RWPE2 (cell line): ENCODE data around the gene IL22RA1.

ENCODE experiments used
- ATAC-seq: fragments of 200-7000 bp; cut with Tn5 transposase; 3 replicates; pipeline ENCODE4 v1.9.1; 2021; ENCODE audit warnings: low read depth
- DNase-seq: peaks from one replicate; pipeline ENCODE4 v3.0.0-alpha.2; 2020; ENCODE audit warnings: low spot score
- H3K27ac ChIP-seq: fragments of 450-650 bp; 2 replicates; pipeline ENCODE4 v1.5.1; 2017; ENCODE audit warnings: mild to moderate bottlenecking; ENCODE audit not compliant: poor library complexity, severe bottlenecking
- H3K27me3 ChIP-seq: fragments of 250-450 bp; sonication (Bioruptor Pico); 2 replicates; pipeline ENCODE4 v1.5.1; 2021; ENCODE audit warnings: mild to moderate bottlenecking, moderate library complexity; ENCODE audit not compliant: insufficient read depth, poor library complexity, severe bottlenecking
- H3K36me3 ChIP-seq: fragments of 250-450 bp; sonication (Bioruptor Pico); 2 replicates; pipeline ENCODE4 v1.5.1; 2020; ENCODE audit warnings: low read depth, mild to moderate bottlenecking, moderate library complexity
- H3K4me1 ChIP-seq: fragments of 250-450 bp; sonication (Bioruptor Pico); 2 replicates; pipeline ENCODE4 v1.5.1; 2021; ENCODE audit warnings: mild to moderate bottlenecking, moderate library complexity; ENCODE audit not compliant: insufficient read depth, poor library complexity, severe bottlenecking
- H3K4me3 ChIP-seq: fragments of 250-450 bp; sonication (Bioruptor Pico); 2 replicates; pipeline ENCODE4 v1.5.1; 2021; ENCODE audit warnings: mild to moderate bottlenecking, moderate library complexity; ENCODE audit not compliant: severe bottlenecking
- H3K9me3 ChIP-seq: fragments of 250-450 bp; sonication (Bioruptor Pico); 2 replicates; pipeline ENCODE4 v1.5.1; 2021; ENCODE audit warnings: mild to moderate bottlenecking, moderate library complexity; ENCODE audit not compliant: severe bottlenecking
- CTCF ChIP-seq: fragments of 450-650 bp; IDR thresholded peaks from one replicate; pipeline ENCODE4 v1.5.1; 2017; ENCODE audit warnings: mild to moderate bottlenecking, moderate library complexity; ENCODE audit not compliant: poor library complexity, severe bottlenecking

IL22RA1 gene

GRCh38 chr1:24186993-24187790, 44.3 kb upstream of the IL22RA1 start, which contains the start of gene IFNLR1:
Gene IFNLR1, minus strand, starts transcription at chr1:24187289. Its CDS starts 41 bp downstream, at chr1:24187248.
- no peaks in the 10 kb centered on the region for H3K9me3 ChIP-seq
- no peaks in the 10 kb centered on the region for H3K27me3 ChIP-seq
- DNase-seq (no peak), ATAC-seq (peak; percentile 63)
- H3K4me3 ChIP-seq = peak within 1 kb of the TSS; percentile 51
- H3K36me3 ChIP-seq = no peaks in the 10 kb centered on the region
- peak within 1 kb of the TSS; percentile 59 for H3K27ac ChIP-seq
- TF ChIP-seq CTCF = no peak
- H3K4me1 ChIP-seq = peaks cover 26% of the 10 kb centered on the region

- Histone ChIP-seq H3K4me1 (peaks cover 20% of the 10 kb centered on the region), H3K27me3 (no peaks in the 10 kb centered on the region), H3K36me3 (no peaks in the 10 kb centered on the region), H3K4me3 (peak overlapping the region; percentile 51), H3K27ac (peak overlapping the region; percentile 59), H3K9me3 (no peaks in the 10 kb centered on the region)
- ATAC-seq (peak; percentile 4; the same call in 1 of the 3 replicates), DNase-seq (no peak)
- TF ChIP-seq CTCF = no peak
Measured at GRCh38 chr1:24186711-24186992, 43.7 kb upstream of the IL22RA1 start.

- H3K4me1 ChIP-seq = peaks cover 16% of the 10 kb centered on the region
- H3K27ac ChIP-seq = peak overlapping the region; percentile 59
- TF ChIP-seq CTCF = no peak
- ATAC-seq (no peak), DNase-seq (no peak)
- no peaks in the 10 kb centered on the region for H3K9me3 ChIP-seq
- H3K27me3 ChIP-seq = no peaks in the 10 kb centered on the region
- H3K36me3 ChIP-seq = no peaks in the 10 kb centered on the region
- H3K4me3 ChIP-seq = peak overlapping the region; percentile 51
Measured at GRCh38 chr1:24186031-24186710, 43.2 kb upstream of the IL22RA1 start.

GRCh38 chr1:24185076-24185475, 42.1 kb upstream of the IL22RA1 start:
- Histone ChIP-seq H3K4me1 (peaks cover 12% of the 10 kb centered on the region), H3K27me3 (no peaks in the 10 kb centered on the region), H3K36me3 (no peaks in the 10 kb centered on the region), H3K9me3 (no peaks in the 10 kb centered on the region), H3K4me3 (no peak overlapping the region), H3K27ac (no peak overlapping the region)
- DNase-seq = no peak
- ATAC-seq = no peak
- TF ChIP-seq CTCF = no peak

GRCh38 chr1:24182061-24182460, 39.1 kb upstream of the IL22RA1 start:
- Histone ChIP-seq H3K27ac (no peak overlapping the region), H3K9me3 (no peaks in the 10 kb centered on the region), H3K36me3 (peaks cover 16% of the 10 kb centered on the region), H3K4me1 (peaks cover 5% of the 10 kb centered on the region), H3K27me3 (no peaks in the 10 kb centered on the region), H3K4me3 (no peak overlapping the region)
- DNase-seq = no peak
- no peak for TF ChIP-seq CTCF
- ATAC-seq = no peak
